Upper lobe of left lung (tissue), 6 donors: Measurements from ENCODE around the gene ABCD3. TPM values are rescaled to one million over a fixed set of nuclear protein-coding genes. Genes with fewer than 3 reads are reported as not detected.

Source experiments
- ATAC-seq, 2 donors: fragments of 200-7000 bp; cut with Tn5 transposase; one replicate each; pipeline ENCODE4 v1.9.1; 2022; ENCODE audit warnings: mild to moderate bottlenecking in 2 of 2, moderate library complexity in 2 of 2; ENCODE audit not compliant: low FRiP score in 2 of 2
- DNase-seq, 2 donors: peaks; one replicate each; pipeline ENCODE4 v3.0.0-alpha.2; 2019 to 2020
- H3K27ac ChIP-seq, 4 donors: fragments of 200-600 bp; sonication (generic); one replicate each; pipeline ENCODE4 v1.5.1; 2016 to 2019
- H3K27me3 ChIP-seq, 4 donors: fragments of 200-600 bp; sonication (generic); one replicate each; pipeline ENCODE4 v1.5.1; 2017 to 2019
- H3K36me3 ChIP-seq, 4 donors: fragments of 200-600 bp; sonication (generic); one replicate each; pipeline ENCODE4 v1.5.1; 2016 to 2019
- H3K4me1 ChIP-seq, 4 donors: fragments of 200-600 bp; sonication (generic); one replicate each; pipeline ENCODE4 v1.5.1; 2018 to 2019
- H3K4me3 ChIP-seq, 4 donors: fragments of 200-600 bp; sonication (generic); one replicate each; pipeline ENCODE4 v1.5.1; 2017 to 2019; ENCODE audit warnings: mild to moderate bottlenecking in 2 of 4, moderate library complexity in 1 of 4
- H3K9me3 ChIP-seq, 4 donors: fragments of 200-600 bp; sonication (generic); one replicate each; pipeline ENCODE4 v1.5.1; 2018 to 2019
- EP300 ChIP-seq, 4 donors: sonication (generic); formaldehyde crosslinking; IDR thresholded peaks; one replicate each; pipeline ENCODE4 v1.5.1; 2017; ENCODE audit warnings: antibody characterized with exemption in 4 of 4, control low read depth in 2 of 4
- POLR2A ChIP-seq, 4 donors: fragments of 450-650 bp; IDR thresholded peaks; one replicate each; pipeline ENCODE4 v1.5.1; 2016 to 2017; ENCODE audit warnings: antibody characterized with exemption in 4 of 4, mild to moderate bottlenecking in 2 of 4
- POLR2AphosphoS5 ChIP-seq, 2 donors: sonication (generic); formaldehyde crosslinking; IDR thresholded peaks; one replicate each; pipeline ENCODE4 v1.5.1; 2017; ENCODE audit warnings: antibody characterized with exemption in 2 of 2
- WGBS, 2 donors: methylation state at CpG; one replicate each; pipeline ENCODE4 v1.1.5; 2017 to 2018; 5-methylcytosine and 5-hydroxymethylcytosine counted together
- total RNA-seq, 6 donors: library from RNA; depleted of rRNA in 4 of 6; stranded (reverse); fragments of >200 nt in 4 of 6; gene quantifications; one replicate each; pipeline versions ENCODE4 v1.1.0 to v1.2.1, GENCODE V29; 2016 to 2021
- TF ChIP-seq, protein P1 (sequence below), 6 experiments: fragments of 450-650 bp in 4 of 6; fragments of 200-600 bp in 2 of 6; sonication (generic) in 2 of 6; IDR thresholded peaks; one replicate each; pipeline ENCODE4 v1.5.1; 2016 to 2019; ENCODE audit warnings: antibody characterized with exemption in 6 of 6
- donor health status: DM: no; HTN: no; CAD: no; lungs with moderate emphysema.
- donor health status: DM: no; HTN: yes; CAD: no; lungs with severe emphysema.

The ABCD3 gene
- total RNA-seq, 6 donors from 2014 or later = 14.2 to 54.8 (median 38.1) TPM

DNA sequence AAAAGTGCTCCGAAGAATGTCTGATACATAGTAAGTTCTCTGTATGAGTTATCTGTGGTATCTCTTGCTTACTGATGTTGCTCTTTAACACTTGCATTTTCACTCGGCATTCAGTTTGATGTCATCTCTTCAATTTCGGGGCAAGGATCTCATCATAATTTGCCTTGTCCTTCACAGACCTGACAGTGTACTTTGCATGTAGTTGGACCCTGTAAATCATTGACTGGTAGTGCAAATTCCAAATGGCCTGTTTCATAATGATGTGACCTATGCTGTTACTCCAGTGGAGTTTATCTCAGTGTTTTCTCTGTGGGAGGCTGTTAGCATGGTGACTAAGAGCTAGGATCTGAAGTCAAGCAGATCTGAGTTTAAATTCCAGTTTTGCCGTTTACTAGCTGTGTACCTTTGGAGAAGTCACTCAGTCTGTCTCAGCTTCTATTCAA is 34.2 kb upstream of the ABCD3 start:
- no peak for DNase-seq
- H3K27ac ChIP-seq = peak overlapping the region; percentile 60 to 72 (median 66)
- no peaks in the 10 kb centered on the region for H3K27me3 ChIP-seq
- no peak for TF ChIP-seq EP300 (IDR thresholded peaks at IDR 0.05)
- TF ChIP-seq POLR2A (IDR thresholded peaks at IDR 0.05) = no peak
- TF ChIP-seq POLR2AphosphoS5 (IDR thresholded peaks at IDR 0.05) = no peak
- TF ChIP-seq, protein P1, sequence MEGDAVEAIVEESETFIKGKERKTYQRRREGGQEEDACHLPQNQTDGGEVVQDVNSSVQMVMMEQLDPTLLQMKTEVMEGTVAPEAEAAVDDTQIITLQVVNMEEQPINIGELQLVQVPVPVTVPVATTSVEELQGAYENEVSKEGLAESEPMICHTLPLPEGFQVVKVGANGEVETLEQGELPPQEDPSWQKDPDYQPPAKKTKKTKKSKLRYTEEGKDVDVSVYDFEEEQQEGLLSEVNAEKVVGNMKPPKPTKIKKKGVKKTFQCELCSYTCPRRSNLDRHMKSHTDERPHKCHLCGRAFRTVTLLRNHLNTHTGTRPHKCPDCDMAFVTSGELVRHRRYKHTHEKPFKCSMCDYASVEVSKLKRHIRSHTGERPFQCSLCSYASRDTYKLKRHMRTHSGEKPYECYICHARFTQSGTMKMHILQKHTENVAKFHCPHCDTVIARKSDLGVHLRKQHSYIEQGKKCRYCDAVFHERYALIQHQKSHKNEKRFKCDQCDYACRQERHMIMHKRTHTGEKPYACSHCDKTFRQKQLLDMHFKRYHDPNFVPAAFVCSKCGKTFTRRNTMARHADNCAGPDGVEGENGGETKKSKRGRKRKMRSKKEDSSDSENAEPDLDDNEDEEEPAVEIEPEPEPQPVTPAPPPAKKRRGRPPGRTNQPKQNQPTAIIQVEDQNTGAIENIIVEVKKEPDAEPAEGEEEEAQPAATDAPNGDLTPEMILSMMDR (IDR thresholded peaks at IDR 0.05) = no peak
- WGBS, 2 donors = 59 to 66% methylated on average over 4 of the region's 4 CpGs
- H3K9me3 ChIP-seq = no peaks in the 10 kb centered on the region
- ATAC-seq = peak; percentile 66 to 80
- no peak overlapping the region for H3K4me3 ChIP-seq
- no peaks in the 10 kb centered on the region for H3K36me3 ChIP-seq
- H3K4me1 ChIP-seq = peaks cover 0 to 18% (median 4%) of the 10 kb centered on the region in 4 donors

GRCh38 chr1:94384485-94385265 is 33.5 kb upstream of the ABCD3 start:
- peaks cover 0 to 18% (median 4%) of the 10 kb centered on the region in 4 donors for H3K4me1 ChIP-seq
- peaks cover 0 to 2% (median 0%) of the 10 kb centered on the region in 4 donors for H3K9me3 ChIP-seq
- no peaks in the 10 kb centered on the region for H3K36me3 ChIP-seq
- peak in 1 of 2 donors; percentile 75 for DNase-seq
- no peak overlapping the region for H3K4me3 ChIP-seq
- no peaks in the 10 kb centered on the region for H3K27me3 ChIP-seq
- TF ChIP-seq, protein P1 (IDR thresholded peaks at IDR 0.05) = no peak
- no peak for TF ChIP-seq POLR2AphosphoS5 (IDR thresholded peaks at IDR 0.05)
- TF ChIP-seq EP300 (IDR thresholded peaks at IDR 0.05) = no peak
- no peak for TF ChIP-seq POLR2A (IDR thresholded peaks at IDR 0.05)
- H3K27ac ChIP-seq = peak overlapping the region; percentile 60 to 72 (median 66)
- WGBS, 2 donors = 29 to 46% methylated on average over 4 of the region's 4 CpGs
- ATAC-seq = peak; percentile 64 to 91

DNA sequence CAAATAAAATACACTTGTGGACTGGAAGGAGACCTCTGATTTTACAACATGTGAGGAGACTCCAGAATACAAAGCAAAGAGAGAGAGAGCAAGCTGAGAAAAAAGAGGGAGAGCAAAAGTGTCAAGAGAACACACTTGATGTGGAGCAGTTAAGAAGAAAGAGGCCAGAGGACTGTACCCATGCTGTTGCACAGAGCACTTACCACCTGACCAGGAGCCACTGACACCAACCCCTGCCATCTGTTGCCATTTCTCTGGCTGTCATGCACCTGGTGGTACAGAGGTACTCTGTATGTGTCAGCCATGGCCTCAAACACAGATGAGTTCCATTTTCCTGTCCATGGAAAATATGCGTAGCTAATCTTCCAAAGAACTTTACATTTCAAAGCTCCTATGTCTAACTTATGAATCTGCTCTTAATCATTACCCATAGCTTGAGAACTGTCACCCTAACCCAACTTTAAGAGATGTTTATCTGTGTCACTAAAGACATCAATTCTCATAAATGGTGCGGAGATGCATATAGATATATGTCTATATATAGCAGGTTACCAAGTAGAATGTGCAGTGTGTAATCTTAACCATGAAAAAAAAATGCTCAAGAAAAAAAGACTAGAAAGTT is 32.8 kb upstream of the ABCD3 start:
- ATAC-seq (peak; percentile 39 to 66), DNase-seq (no peak)
- peaks cover 0 to 3% (median 0%) of the 10 kb centered on the region in 4 donors for H3K9me3 ChIP-seq
- 43 to 83% methylated on average over 2 of the region's 2 CpGs for WGBS, 2 donors
- TF ChIP-seq POLR2AphosphoS5 (IDR thresholded peaks at IDR 0.05) (no peak), EP300 (IDR thresholded peaks at IDR 0.05) (no peak), POLR2A (IDR thresholded peaks at IDR 0.05) (no peak)
- TF ChIP-seq, protein P1 (IDR thresholded peaks at IDR 0.05) = no peak
- no peaks in the 10 kb centered on the region for H3K27me3 ChIP-seq
- H3K27ac ChIP-seq = peak overlapping the region; percentile 60 to 72 (median 66)
- peaks cover 0 to 18% (median 4%) of the 10 kb centered on the region in 4 donors for H3K4me1 ChIP-seq
- no peak overlapping the region for H3K4me3 ChIP-seq
- no peaks in the 10 kb centered on the region for H3K36me3 ChIP-seq

- no peaks in the 10 kb centered on the region for H3K27me3 ChIP-seq
- H3K4me3 ChIP-seq = no peak overlapping the region
- H3K27ac ChIP-seq = no peak overlapping the region
- no peaks in the 10 kb centered on the region for H3K36me3 ChIP-seq
- no peak for ATAC-seq
- TF ChIP-seq POLR2AphosphoS5 (IDR thresholded peaks at IDR 0.05) = no peak
- no peak for TF ChIP-seq EP300 (IDR thresholded peaks at IDR 0.05)
- TF ChIP-seq, protein P1 (IDR thresholded peaks at IDR 0.05) = no peak
- no peak for TF ChIP-seq POLR2A (IDR thresholded peaks at IDR 0.05)
- 71 to 72% methylated on average over 4 of the region's 4 CpGs for WGBS, 2 donors
- DNase-seq = no peak
- H3K4me1 ChIP-seq = peaks cover 0 to 12% (median 4%) of the 10 kb centered on the region in 4 donors
- peaks cover 0 to 3% (median 0%) of the 10 kb centered on the region in 4 donors for H3K9me3 ChIP-seq
Observed at GRCh38 chr1:94389298-94389697, 28.9 kb upstream of the ABCD3 start.
